Astrocyte (in vitro differentiated cells and primary cell): ENCODE results near the gene MSRB2. TPM values are rescaled to one million over a fixed set of nuclear protein-coding genes. Genes with fewer than 3 reads are reported as not detected.

Source experiments
- DNase-seq: peaks from one replicate; pipeline ENCODE4 v3.0.0-alpha.2; 2010; ENCODE audit warnings: low read depth
- FAIRE-seq: peaks from 2 replicates; lab custom pipeline; 2011; peaks lifted over from hg19 to GRCh38; lab: Jason Lieb, UNC
- H2AFZ ChIP-seq: 2 replicates; pipeline ENCODE4 v1.6.0; 2012; ENCODE audit warnings: low read depth, low read length, inconsistent platforms
- H3K27ac ChIP-seq: 2 replicates; pipeline ENCODE4 v1.5.1; 2011; ENCODE audit warnings: low read depth, low read length, inconsistent platforms
- H3K27me3 ChIP-seq: 2 replicates; pipeline ENCODE4 v1.6.0; 2011; ENCODE audit warnings: low read length, inconsistent platforms; ENCODE audit not compliant: insufficient read depth
- H3K36me3 ChIP-seq: 2 replicates; pipeline ENCODE4 v1.5.1; 2011; ENCODE audit warnings: low read length, inconsistent platforms; ENCODE audit not compliant: insufficient read depth
- H3K4me1 ChIP-seq: 2 replicates; pipeline ENCODE4 v1.5.1; 2011; ENCODE audit warnings: low read length, inconsistent platforms; ENCODE audit not compliant: insufficient read depth
- H3K4me2 ChIP-seq: 2 replicates; pipeline ENCODE4 v1.6.0; 2012; ENCODE audit warnings: low read length, inconsistent platforms
- H3K4me3 ChIP-seq: 2 replicates; pipeline ENCODE4 v1.5.1; 2011; ENCODE audit warnings: low read depth, mild to moderate bottlenecking, low read length, inconsistent platforms; ENCODE audit not compliant: insufficient read depth
- H3K79me2 ChIP-seq: 2 replicates; pipeline ENCODE4 v1.6.0; 2012; ENCODE audit warnings: mild to moderate bottlenecking, low read length, inconsistent platforms; ENCODE audit not compliant: insufficient read depth
- H3K9ac ChIP-seq: 2 replicates; pipeline ENCODE4 v1.6.0; 2012; ENCODE audit warnings: mild to moderate bottlenecking, low read length, inconsistent platforms
- H3K9me3 ChIP-seq: 2 replicates; pipeline ENCODE4 v1.5.1; 2012; ENCODE audit warnings: low read depth, mild to moderate bottlenecking, low read length, inconsistent platforms; ENCODE audit not compliant: insufficient read depth
- H4K20me1 ChIP-seq: 2 replicates; pipeline ENCODE4 v1.6.0; 2012; ENCODE audit warnings: low read length, inconsistent platforms; ENCODE audit not compliant: insufficient read depth
- H3K27ac Mint-ChIP-seq: one replicate; pipeline ENCODE4 v1.8.0; 2021; ENCODE audit warnings: mild to moderate bottlenecking, mixed read lengths; ENCODE audit not compliant: unreplicated experiment
- H3K27me3 Mint-ChIP-seq: one replicate; pipeline ENCODE4 v1.8.0; 2021; ENCODE audit warnings: low read depth, mixed read lengths; ENCODE audit not compliant: unreplicated experiment
- H3K36me3 Mint-ChIP-seq: one replicate; pipeline ENCODE4 v1.8.0; 2021; ENCODE audit warnings: low read depth, mixed read lengths; ENCODE audit not compliant: unreplicated experiment
- H3K4me1 Mint-ChIP-seq: one replicate; pipeline ENCODE4 v1.8.0; 2021; ENCODE audit warnings: low read depth, mixed read lengths; ENCODE audit not compliant: unreplicated experiment
- H3K4me3 Mint-ChIP-seq: one replicate; pipeline ENCODE4 v1.8.0; 2021; ENCODE audit warnings: mild to moderate bottlenecking, moderate library complexity, mixed read lengths; ENCODE audit not compliant: unreplicated experiment
- H3K9me3 Mint-ChIP-seq: one replicate; pipeline ENCODE4 v1.8.0; 2021; ENCODE audit warnings: mild to moderate bottlenecking, mixed read lengths; ENCODE audit not compliant: unreplicated experiment
- EZH2 ChIP-seq: IDR thresholded peaks from 2 replicates; pipeline ENCODE4 v1.6.1; 2012; ENCODE audit warnings: mild to moderate bottlenecking, low read length, inconsistent platforms; ENCODE audit not compliant: insufficient read depth
- total RNA-seq: library from RNA; stranded (reverse); gene quantifications from 2 replicates; pipeline ENCODE4 v1.2.1, GENCODE V29; 2021
- TF ChIP-seq, protein P1 (sequence below): IDR thresholded peaks from 2 replicates; pipeline ENCODE4 v1.5.1; 2011; ENCODE audit warnings: low read depth, mild to moderate bottlenecking, inconsistent platforms, low read length, moderate library complexity; ENCODE audit not compliant: insufficient read depth

MSRB2 gene
- total RNA-seq, 1 donor from 2014 or later, result 18.9 TPM

DNA sequence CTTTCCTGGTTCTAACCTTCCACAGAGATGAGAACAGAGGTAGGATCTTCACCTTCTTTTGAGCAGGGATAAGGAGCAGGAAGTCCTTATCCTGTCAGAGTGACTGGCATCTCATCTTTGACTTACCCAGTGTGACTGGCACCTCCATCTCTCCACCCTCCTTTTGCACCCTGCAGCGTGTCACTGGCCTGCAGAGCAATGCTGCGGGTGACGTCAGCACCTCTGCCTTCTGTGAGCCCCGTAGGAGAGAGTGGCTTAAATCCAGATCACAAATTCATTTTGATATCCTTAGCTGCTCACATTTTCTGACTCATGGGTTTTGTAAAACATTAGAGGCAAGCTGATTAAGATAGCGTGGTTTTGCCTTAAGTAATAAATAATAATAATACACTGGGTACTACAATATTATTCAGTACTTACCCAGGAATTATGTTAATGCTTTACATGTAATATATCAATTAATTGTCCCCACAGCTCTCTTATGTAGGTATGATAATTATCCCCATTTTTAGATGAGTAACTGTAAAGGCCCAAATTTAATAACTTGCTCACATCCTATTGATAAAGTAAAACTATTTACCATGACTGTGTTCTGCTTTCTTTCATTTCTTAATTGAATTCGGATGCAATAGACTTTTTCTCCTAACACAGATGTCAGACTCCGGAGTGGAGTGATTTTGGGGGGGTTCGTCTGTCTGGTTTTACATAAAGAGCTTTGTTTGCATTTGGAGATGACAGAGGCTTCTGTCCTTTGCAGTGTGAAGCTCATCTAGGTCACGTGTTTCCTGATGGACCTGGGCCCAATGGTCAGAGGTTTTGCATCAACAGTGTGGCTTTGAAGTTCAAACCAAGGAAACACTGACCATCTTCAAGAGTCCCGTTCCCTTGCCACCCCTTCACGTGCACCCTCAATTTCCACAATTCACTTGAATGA is 24.9 kb downstream of the MSRB2 start:
- no peak overlapping the region for H3K4me2 ChIP-seq
- FAIRE-seq (no peak), DNase-seq (no peak)
- no peak overlapping the region for H3K4me3 ChIP-seq
- Mint-ChIP-seq H3K27ac (no peak overlapping the region), H3K27me3 (no peaks in the 10 kb centered on the region), H3K4me3 (no peak overlapping the region), H3K36me3 (peaks cover 6% of the 10 kb centered on the region), H3K9me3 (no peaks in the 10 kb centered on the region), H3K4me1 (no peaks in the 10 kb centered on the region)
- TF ChIP-seq, protein P1, sequence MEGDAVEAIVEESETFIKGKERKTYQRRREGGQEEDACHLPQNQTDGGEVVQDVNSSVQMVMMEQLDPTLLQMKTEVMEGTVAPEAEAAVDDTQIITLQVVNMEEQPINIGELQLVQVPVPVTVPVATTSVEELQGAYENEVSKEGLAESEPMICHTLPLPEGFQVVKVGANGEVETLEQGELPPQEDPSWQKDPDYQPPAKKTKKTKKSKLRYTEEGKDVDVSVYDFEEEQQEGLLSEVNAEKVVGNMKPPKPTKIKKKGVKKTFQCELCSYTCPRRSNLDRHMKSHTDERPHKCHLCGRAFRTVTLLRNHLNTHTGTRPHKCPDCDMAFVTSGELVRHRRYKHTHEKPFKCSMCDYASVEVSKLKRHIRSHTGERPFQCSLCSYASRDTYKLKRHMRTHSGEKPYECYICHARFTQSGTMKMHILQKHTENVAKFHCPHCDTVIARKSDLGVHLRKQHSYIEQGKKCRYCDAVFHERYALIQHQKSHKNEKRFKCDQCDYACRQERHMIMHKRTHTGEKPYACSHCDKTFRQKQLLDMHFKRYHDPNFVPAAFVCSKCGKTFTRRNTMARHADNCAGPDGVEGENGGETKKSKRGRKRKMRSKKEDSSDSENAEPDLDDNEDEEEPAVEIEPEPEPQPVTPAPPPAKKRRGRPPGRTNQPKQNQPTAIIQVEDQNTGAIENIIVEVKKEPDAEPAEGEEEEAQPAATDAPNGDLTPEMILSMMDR, result no peak
- TF ChIP-seq EZH2, result no peak
- no peaks in the 10 kb centered on the region for H3K79me2 ChIP-seq
- H3K4me1 ChIP-seq, result no peaks in the 10 kb centered on the region
- H3K9me3 ChIP-seq, result no peaks in the 10 kb centered on the region
- no peak overlapping the region for H3K9ac ChIP-seq
- no peaks in the 10 kb centered on the region for H3K36me3 ChIP-seq
- H2AFZ ChIP-seq, result no peak overlapping the region
- no peak overlapping the region for H3K27ac ChIP-seq
- H4K20me1 ChIP-seq, result no peaks in the 10 kb centered on the region
- no peaks in the 10 kb centered on the region for H3K27me3 ChIP-seq

GRCh38 chr10:23121135-23121534 is 25.8 kb downstream of the MSRB2 start:
- H3K4me3 Mint-ChIP-seq, result no peak overlapping the region
- FAIRE-seq, result no peak

More at GRCh38 chr10:23121135-23121534, 25.8 kb downstream of the MSRB2 start:
- Mint-ChIP-seq H3K27me3 (no peaks in the 10 kb centered on the region), H3K4me1 (no peaks in the 10 kb centered on the region), H3K27ac (no peak overlapping the region), H3K9me3 (no peaks in the 10 kb centered on the region), H3K36me3 (peaks cover 6% of the 10 kb centered on the region)
- no peaks in the 10 kb centered on the region for H4K20me1 ChIP-seq
- no peaks in the 10 kb centered on the region for H3K79me2 ChIP-seq
- no peak overlapping the region for H3K27ac ChIP-seq
- no peaks in the 10 kb centered on the region for H3K36me3 ChIP-seq
- no peak overlapping the region for H2AFZ ChIP-seq
- H3K4me2 ChIP-seq, result no peak overlapping the region
- H3K9ac ChIP-seq, result no peak overlapping the region
- H3K27me3 ChIP-seq, result no peaks in the 10 kb centered on the region
- no peak for DNase-seq
- TF ChIP-seq, protein P1, result no peak
- TF ChIP-seq EZH2, result no peak
- no peaks in the 10 kb centered on the region for H3K9me3 ChIP-seq
- H3K4me1 ChIP-seq, result no peaks in the 10 kb centered on the region
- no peak overlapping the region for H3K4me3 ChIP-seq
